ENCODE measurements around the gene MICAL3.

MICAL3 gene

GRCh38 chr22:17911312-17911705 lies 113.1 kb downstream of the MICAL3 start:
- no peak for DNase-seq (ENCODE audit: low spot score)

- peak; percentile 72 for DNase-seq (ENCODE audit: low spot score)
These were observed 113.6 kb downstream of the MICAL3 start for GRCh38 chr22:17910561-17911311.

GRCh38 chr22:17907748-17908051 lies 116.7 kb downstream of the MICAL3 start:
- no peak for DNase-seq (ENCODE audit: low spot score)

GRCh38 chr22:17906978-17907747 lies 117.2 kb downstream of the MICAL3 start:
- no peak for DNase-seq (ENCODE audit: low spot score)

- no peak for DNase-seq (ENCODE audit: low spot score)
These were observed 118.9 kb downstream of the MICAL3 start for GRCh38 chr22:17905445-17905844.

DNA sequence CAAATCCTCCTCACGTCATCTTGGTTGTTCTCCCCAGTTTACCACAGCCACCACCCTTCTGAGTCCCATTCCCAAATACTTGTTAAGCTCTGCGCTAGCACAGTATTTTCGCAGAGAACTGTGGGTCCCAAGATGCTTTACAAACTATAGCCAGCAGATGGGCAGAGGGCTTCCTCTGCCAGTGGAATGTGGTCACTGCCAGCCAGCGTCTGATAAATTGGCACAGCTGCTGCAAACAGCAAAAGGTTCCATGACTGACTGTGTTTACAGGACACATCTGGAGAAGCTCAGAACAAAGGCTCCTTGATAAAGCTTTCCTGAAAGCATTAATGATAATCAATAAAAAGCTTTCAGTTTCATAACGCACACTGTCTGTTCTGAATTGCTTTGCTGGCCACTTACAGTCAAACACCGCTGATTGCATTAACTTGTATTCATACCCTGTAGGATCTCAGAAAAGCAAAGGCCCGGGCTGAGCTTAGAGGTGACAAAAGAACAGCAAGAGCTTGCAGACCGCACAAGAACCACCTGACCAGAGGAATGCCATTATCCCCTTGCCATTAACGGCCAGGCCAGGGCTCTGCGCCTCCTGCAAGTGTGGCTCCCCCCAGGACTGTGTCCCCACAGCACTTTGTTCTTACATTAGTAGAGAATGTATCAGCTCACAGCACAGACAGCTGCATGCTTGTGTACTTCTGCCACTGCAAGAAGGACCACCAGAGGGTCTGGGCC lies 120.6 kb downstream of the MICAL3 start:
- DNase-seq (ENCODE audit: low spot score) = peak; percentile 61

DNA sequence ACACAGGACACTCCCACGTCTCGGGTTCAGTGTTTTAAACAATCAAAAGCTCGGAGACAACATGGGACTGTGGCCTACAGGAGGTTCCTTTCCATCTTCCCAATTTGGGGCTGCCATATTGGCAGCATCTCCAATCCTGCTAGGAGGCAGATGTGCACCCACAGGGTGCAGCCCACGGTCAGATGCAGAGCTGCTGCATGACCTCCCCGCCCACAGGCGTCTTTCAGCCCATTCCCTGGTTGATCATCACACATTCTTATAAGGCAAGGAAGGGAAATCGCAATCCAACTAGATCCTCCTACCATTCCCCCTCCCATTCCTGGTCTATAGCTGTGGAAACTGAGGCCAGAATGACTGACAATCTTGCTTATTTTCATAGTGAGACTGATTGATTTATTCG lies 121.4 kb downstream of the MICAL3 start:
- DNase-seq (ENCODE audit: low spot score) = no peak

DNA sequence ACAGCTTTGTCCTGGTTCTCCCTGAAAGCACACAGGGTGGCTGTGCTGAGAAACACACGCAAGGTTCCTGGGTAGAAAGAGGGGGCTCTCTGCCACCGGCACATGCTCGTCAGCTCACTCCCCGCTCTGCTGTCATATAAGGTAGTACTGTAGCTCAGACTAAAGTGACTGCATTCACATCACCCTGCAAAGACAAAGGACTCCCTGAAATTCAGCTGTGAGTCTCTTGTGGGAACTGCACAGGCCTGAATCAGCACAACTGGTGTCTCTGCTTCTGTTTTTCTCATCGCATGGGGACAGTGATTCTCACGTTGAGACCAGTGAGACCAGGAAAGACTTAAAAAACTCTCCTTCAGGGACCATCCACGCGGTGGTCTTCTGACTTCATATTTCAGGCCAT lies 126.0 kb downstream of the MICAL3 start:
- DNase-seq (ENCODE audit: low spot score) = no peak

DNA sequence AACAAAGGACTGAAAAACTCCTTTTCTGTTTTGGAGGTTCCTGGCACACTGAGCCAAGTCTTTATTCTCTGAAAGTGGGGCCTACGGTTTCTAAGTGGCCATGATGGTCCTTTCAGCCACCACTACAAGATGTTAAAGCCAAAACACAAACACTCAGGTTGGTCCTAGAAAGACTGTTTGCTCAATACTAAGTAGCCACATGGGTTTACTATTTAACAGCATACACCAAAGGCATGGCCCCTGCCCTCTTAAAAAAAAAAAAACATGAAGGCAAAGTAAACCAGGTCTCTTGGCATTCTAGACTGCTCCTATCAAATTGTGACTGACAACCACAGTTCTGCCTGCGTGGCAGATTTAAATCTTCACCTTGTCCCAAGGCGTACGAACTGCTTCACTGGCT lies 126.5 kb downstream of the MICAL3 start:
- no peak for DNase-seq (ENCODE audit: low spot score)

- no peak for DNase-seq (ENCODE audit: low spot score)
These were observed 126.9 kb downstream of the MICAL3 start for GRCh38 chr22:17897426-17897825.

GRCh38 chr22:17896586-17896985 lies 127.8 kb downstream of the MICAL3 start:
- peak; percentile 76 for DNase-seq (ENCODE audit: low spot score)

DNA sequence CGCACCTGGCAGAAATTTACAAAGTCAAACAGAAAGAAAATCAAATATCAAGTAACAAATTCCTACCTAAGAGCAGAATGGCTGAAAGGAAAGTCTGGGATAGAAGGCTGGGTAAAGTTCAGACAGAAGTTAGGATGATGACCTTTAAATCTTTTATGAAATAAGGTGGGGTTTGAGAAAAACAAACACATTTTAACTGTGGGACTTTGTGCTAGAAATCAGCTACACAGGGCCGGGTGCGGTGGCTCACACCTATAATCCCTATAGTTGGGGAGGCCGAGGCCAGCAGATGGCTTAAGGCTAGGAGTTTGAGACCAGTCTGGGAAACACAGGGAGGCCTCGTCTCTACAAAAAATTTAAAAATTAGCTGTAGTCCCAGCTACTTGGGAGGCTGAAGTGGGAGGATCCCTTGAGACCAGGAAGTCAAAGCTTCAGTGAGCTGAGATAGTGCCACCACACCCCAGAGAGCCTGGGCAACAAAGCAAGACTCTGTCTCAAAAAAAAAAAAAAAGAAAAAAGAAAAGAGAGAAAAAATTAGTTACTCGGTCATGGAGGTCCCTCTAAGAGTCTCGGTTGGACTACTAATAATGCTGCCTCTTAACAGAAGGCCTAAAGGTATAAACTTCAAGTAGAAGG lies 130.3 kb downstream of the MICAL3 start:
- no peak for DNase-seq (ENCODE audit: low spot score)

- no peak for DNase-seq (ENCODE audit: low spot score)
These were observed 132.0 kb downstream of the MICAL3 start for GRCh38 chr22:17892376-17892775.

DNA sequence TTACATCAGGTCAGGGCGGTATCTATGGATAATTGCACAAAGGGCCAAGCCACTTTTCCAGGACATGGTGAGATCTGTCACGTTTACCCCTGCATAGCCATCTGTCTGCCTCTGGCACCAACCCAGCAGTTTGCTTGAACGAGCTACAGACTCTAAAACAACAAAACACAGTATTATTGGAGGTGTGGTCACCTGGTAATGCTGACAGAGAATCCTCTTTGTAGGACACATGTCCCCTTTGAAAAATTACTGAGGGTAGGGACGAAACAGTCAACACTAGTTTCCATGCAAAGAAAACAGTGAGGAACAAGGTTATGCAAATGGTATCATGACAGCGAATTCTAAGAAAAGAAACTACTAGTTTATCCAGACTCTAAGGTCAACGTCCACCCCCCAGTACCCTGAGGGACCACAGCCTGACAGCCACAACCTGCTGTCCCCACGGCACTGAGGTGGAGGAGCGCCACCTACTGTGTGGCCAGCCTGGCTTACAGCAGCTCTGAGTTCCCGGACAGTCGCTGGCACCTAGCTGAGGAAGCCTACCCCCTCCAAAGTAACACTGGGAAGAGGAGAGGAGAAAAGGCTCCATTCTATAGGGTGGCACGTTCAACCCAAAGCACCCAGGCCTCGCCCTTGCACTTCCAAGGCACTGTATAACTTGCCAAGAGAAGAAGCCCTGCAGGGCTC lies 132.7 kb downstream of the MICAL3 start:
- DNase-seq (ENCODE audit: low spot score) = no peak

- DNase-seq (ENCODE audit: low spot score) = no peak
These were observed 133.5 kb downstream of the MICAL3 start for GRCh38 chr22:17890892-17891291.

DNA sequence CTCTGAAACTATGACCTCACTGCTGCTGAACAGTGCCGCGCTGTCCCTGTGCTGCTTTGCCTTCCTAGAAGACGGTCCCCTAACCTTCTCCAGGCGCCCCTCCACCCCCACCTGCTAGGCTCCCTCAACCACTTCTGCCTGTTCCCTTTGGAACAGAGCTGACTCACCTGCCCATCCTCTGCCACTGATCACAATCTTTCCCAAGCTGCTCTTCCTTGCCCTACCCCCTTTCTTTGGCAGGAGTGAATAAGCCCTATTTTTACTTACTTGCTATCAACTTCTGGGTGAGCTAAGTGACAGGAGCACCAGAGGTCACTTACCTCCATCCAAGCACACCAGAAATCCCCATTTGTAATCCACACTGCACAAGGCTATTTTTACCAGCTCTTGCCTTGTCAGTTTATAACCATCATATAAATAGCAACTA lies 134.1 kb downstream of the MICAL3 start:
- no peak for DNase-seq (ENCODE audit: low spot score)

DNA sequence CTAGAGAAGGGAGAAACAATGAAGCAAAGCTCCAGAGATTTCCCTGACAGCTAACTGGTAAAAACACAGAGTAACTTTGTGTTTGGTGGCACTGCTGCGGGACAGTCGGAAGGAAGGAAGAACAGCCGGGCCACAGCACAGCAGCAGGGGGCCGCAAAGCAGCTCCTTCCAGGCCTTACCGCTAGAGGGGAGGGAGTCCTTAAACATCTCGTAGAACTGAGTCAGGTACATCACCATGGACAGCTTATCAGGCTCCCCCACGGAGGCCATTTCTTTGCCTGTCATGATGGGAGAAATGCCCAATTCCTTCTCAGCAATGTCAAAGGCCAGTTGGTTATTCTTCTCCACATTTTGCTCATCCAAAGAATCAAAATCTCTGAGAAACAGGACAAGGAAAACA lies 135.5 kb downstream of the MICAL3 start:
- DNase-seq (ENCODE audit: low spot score) = no peak

DNA sequence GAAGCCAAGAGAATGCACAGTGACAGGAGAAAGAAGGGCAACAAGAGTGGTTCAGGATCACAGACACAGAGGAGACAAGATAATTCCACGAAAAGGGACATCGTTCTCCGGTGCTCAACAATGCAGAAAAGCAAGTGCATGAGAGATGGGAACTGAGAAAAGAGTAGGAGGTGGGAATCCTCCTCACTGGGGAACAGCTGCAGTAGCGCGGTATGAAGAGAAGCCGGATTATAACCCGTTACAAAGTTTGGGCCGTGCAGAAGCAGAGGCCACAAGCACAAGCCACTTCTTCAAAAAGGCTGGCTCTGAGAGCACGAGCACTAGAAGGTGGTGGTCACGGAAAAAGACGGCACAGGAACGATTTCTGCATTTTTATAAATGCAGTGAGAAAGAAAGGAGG lies 135.9 kb downstream of the MICAL3 start:
- no peak for DNase-seq (ENCODE audit: low spot score)

- no peak for DNase-seq (ENCODE audit: low spot score)
These were observed 139.5 kb downstream of the MICAL3 start for GRCh38 chr22:17884893-17885292.

GRCh38 chr22:17884084-17884483 lies 140.3 kb downstream of the MICAL3 start:
- DNase-seq (ENCODE audit: low spot score) = no peak

GRCh38 chr22:17883356-17883755 lies 141.0 kb downstream of the MICAL3 start:
- DNase-seq (ENCODE audit: low spot score) = no peak

DNA sequence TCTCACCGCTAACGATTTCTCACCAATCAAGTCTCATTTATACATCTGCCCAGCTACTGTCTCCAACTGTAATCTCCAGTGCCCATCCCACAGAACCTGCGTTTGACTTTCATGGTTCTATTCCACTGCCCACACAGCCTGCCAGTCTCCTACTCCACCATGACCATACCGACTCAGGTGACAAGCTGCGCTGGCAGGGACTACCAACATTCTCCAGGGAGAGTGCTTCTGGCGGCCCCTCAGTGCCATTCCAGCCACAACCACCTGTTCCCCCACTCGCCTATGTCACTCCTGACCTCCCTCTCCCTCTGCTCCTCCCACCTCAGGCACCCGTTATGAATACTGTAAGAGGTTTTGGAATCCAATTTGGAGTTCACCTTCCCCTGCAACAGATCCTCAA lies 141.6 kb downstream of the MICAL3 start:
- DNase-seq (ENCODE audit: low spot score) = no peak

All from ecto neural progenitor cell (in vitro differentiated cells).